Kidney epithelial cell (primary cell): Measurements from ENCODE around the gene RANBP10. TPM values are rescaled to one million over a fixed set of nuclear protein-coding genes. Genes with fewer than 3 reads are reported as not detected.

Experiments used
- DNase-seq: peaks from one replicate; pipeline ENCODE4 v3.0.0-alpha.2; 2010; ENCODE audit warnings: low read depth
- H3K27me3 ChIP-seq: 2 replicates; pipeline ENCODE4 v1.6.0; 2011; ENCODE audit warnings: low read length; ENCODE audit not compliant: control insufficient read depth, insufficient read depth
- H3K36me3 ChIP-seq: 2 replicates; pipeline ENCODE4 v1.5.1; 2011; ENCODE audit warnings: low read length; ENCODE audit not compliant: control insufficient read depth, insufficient read depth
- H3K4me3 ChIP-seq: 2 replicates; pipeline ENCODE4 v1.5.1; 2011; ENCODE audit warnings: low read depth, mild to moderate bottlenecking, control low read depth, low read length
- total RNA-seq: library from RNA; depleted of rRNA; stranded (reverse); fragments of >200 nt; gene quantifications from 2 replicates; pipeline ENCODE4 v1.2.3, GENCODE V29; 2015
- TF ChIP-seq, protein P1 (sequence below): IDR thresholded peaks from 2 replicates; pipeline ENCODE4 v1.5.1; 2011; ENCODE audit warnings: mild to moderate bottlenecking, moderate library complexity, low read length, control low read depth, inconsistent platforms; ENCODE audit not compliant: insufficient read depth, poor library complexity, severe bottlenecking

The RANBP10 gene
- total RNA-seq, 1 donor from 2014 or later = 12.5 TPM

DNA sequence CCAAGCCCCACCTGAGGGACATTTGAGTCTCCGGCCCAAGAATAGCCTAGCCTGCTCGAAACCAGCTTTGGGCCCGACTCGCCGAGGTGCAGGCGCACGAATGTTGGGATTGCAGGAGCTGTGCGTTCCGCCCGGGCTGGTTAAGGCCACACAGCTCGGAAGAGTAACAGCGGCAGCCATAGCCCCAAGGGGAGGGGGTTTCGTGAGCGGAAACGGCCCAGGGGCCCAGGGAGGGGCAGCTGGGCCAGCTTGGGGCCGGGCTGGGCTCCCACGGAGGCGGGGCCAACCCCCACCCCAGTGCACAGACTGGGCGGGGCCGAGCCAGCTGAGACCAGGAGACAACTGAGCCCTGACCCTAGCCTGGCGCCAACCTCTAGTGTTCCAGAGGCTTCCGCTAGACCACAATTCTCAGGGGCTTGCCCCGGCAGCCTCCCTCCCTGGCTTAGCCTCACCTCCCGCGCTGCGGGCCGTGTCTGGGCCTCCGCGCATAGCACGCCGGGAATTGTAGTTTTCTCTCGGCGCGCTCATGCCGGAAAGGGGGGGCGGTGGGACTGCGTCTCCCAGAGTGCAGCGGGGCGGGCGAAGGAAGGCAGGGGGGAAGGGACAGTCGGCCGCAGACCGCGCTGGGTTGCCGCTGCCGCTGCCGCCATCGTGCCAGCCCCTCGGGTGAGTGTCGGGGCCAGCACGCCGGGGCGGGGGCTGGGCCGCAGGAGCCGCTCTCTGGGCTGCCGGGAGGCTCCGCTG, 40.1 kb upstream of the RANBP10 start, which contains the start of gene NUTF2:
TSS of gene NUTF2 (plus strand) at position 614 of the 744 bp plus-strand sequence. CDS start 18,198 bp downstream, outside the sequence.
- Histone ChIP-seq H3K36me3 (peaks cover 3% of the 10 kb centered on the region), H3K4me3 (peak within 1 kb of the TSS; percentile 96), H3K27me3 (no peaks in the 10 kb centered on the region)
- TF ChIP-seq, protein P1, sequence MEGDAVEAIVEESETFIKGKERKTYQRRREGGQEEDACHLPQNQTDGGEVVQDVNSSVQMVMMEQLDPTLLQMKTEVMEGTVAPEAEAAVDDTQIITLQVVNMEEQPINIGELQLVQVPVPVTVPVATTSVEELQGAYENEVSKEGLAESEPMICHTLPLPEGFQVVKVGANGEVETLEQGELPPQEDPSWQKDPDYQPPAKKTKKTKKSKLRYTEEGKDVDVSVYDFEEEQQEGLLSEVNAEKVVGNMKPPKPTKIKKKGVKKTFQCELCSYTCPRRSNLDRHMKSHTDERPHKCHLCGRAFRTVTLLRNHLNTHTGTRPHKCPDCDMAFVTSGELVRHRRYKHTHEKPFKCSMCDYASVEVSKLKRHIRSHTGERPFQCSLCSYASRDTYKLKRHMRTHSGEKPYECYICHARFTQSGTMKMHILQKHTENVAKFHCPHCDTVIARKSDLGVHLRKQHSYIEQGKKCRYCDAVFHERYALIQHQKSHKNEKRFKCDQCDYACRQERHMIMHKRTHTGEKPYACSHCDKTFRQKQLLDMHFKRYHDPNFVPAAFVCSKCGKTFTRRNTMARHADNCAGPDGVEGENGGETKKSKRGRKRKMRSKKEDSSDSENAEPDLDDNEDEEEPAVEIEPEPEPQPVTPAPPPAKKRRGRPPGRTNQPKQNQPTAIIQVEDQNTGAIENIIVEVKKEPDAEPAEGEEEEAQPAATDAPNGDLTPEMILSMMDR = no peak
- peak; percentile 64 for DNase-seq

GRCh38 chr16:67846063-67846319, 39.6 kb upstream of the RANBP10 start:
- Histone ChIP-seq H3K4me3 (peak overlapping the region; percentile 96), H3K27me3 (no peaks in the 10 kb centered on the region), H3K36me3 (peaks cover 3% of the 10 kb centered on the region)
- DNase-seq = no peak
- TF ChIP-seq, protein P1 = no peak

DNA sequence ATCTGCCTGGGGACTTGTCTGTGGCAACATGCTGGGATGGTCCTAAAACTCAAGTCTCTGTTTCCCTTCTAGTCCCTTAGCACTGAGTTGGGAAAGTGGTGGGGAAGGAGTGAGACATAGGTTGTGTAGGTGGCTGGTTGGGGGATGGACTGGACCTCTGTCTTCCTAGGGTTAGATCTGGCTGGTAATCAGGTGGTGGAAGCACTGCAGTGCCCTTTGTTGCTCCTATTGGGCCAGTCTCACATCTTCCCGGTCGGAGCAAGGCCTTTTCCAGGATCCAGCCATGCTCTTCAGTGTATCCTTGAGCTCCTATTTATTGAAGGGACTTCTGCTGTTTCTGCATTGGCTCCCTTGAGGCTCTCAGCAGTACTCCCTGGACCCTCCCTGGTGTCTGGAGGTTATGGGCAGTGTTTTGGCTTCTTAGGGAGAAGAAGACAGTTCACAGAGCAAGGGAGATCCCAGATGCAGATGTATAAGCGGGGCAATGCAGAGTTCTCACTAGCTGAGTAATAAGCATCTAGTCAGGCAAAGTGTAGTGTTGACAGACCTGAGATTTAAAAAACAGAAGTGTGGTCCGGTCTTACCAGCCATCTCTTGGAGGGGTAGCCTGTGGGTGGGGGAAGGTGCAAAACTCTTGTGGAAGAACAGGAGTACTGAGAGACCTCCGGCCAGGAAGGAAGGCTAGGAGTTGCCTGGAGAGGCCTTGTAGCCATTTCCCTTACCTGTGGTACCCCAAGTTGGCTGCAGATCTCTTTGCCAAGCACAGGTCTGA, 39.1 kb upstream of the RANBP10 start:
- H3K4me3 ChIP-seq = peak overlapping the region; percentile 96
- TF ChIP-seq, protein P1 = no peak
- H3K27me3 ChIP-seq = no peaks in the 10 kb centered on the region
- DNase-seq = no peak
- peaks cover 3% of the 10 kb centered on the region for H3K36me3 ChIP-seq

GRCh38 chr16:67844497-67844896, 38.1 kb upstream of the RANBP10 start:
- Histone ChIP-seq H3K4me3 (no peak overlapping the region), H3K27me3 (no peaks in the 10 kb centered on the region), H3K36me3 (peaks cover 3% of the 10 kb centered on the region)
- DNase-seq = no peak
- TF ChIP-seq, protein P1 = no peak

DNA sequence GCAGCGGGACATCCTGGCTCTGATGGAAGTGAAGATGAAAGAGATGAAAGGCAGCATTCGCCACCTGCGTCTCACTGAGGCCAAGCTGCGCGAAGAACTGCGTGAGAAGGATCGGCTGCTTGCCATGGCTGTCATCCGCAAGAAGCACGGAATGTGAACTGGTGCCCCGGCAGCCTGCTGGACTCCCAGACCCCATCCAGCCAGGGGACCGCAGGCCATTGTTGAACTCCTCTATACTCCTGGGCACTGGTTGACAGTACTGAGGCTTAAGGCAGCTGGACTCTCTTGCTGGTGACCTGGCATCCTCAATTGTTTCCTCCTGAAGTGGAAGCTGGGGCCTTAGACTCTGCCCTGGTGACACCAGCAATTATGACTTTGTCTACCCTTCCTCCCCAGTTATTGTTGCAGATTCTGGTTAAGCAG, 37.0 kb upstream of the RANBP10 start:
- TF ChIP-seq, protein P1 = no peak
- Histone ChIP-seq H3K36me3 (no peaks in the 10 kb centered on the region), H3K4me3 (peak overlapping the region; percentile 97), H3K27me3 (no peaks in the 10 kb centered on the region)
- no peak for DNase-seq
